Transverse colon (tissue), 4 donors: ENCODE data around the gene ACOT11.

ENCODE experiments used
- CTCF ChIP-seq, 5 experiments: fragments of 200-600 bp in 3 of 5; fragments of 450-650 bp in 2 of 5; sonication (generic) in 3 of 5; IDR thresholded peaks; 1 replicate in 2 of 5; 2 replicates in 3 of 5; pipeline ENCODE4 v1.5.1; 2016 to 2017; ENCODE audit warnings: antibody characterized with exemption in 5 of 5, inconsistent platforms in 3 of 5, mild to moderate bottlenecking in 2 of 5, moderate library complexity in 1 of 5
- EP300 ChIP-seq: sonication (generic); formaldehyde crosslinking; IDR thresholded peaks from one replicate; pipeline ENCODE4 v1.6.1; 2017; ENCODE audit warnings: antibody characterized with exemption, low read depth
- POLR2A ChIP-seq: fragments of 450-650 bp; IDR thresholded peaks from one replicate; pipeline ENCODE4 v1.6.1; 2016; ENCODE audit warnings: antibody characterized with exemption, mild to moderate bottlenecking, moderate library complexity
- POLR2AphosphoS5 ChIP-seq, 3 donors: sonication (generic); formaldehyde crosslinking; IDR thresholded peaks; one replicate each; pipeline ENCODE4 v1.6.1; 2016; ENCODE audit warnings: antibody characterized with exemption in 3 of 3

GRCh38 chr1:54517496-54517895 is 30.5 kb upstream of the ACOT11 start:
- TF ChIP-seq CTCF (IDR thresholded peaks at IDR 0.05): no peak
- TF ChIP-seq POLR2A: no peak
- TF ChIP-seq POLR2AphosphoS5 (IDR thresholded peaks at IDR 0.05): no peak
- TF ChIP-seq EP300: no peak
